Endothelial cell of umbilical vein (primary cell): ENCODE results near the gene LEPROT. TPM values are rescaled to one million over a fixed set of nuclear protein-coding genes. Genes with fewer than 3 reads are reported as not detected.

Source experiments
- BruUV-seq: library from RNA; stranded (reverse); fragments of 400-500 nt; replicated peaks from 2 replicates; lab custom pipeline; 2021; lab: Mats Ljungman, UMichigan
- CTCF ChIA-PET: fragments of 300-600, 350-600 bp; sonication (Branson Sonifier 250); formaldehyde crosslinking; loops from one replicate; lab custom pipeline; 2021; ENCODE audit warnings: antibody characterized with exemption, inconsistent platforms; lab: Charles Lee
- POLR2A ChIA-PET: fragments of 300-600, 350-600 bp; sonication (Branson Sonifier 250); formaldehyde crosslinking; loops from one replicate; lab custom pipeline; 2021; ENCODE audit warnings: antibody characterized with exemption, inconsistent platforms; lab: Charles Lee
- DNase-seq: peaks from one replicate; pipeline ENCODE4 v3.0.0-alpha.2; 2011; ENCODE audit warnings: low read depth, low spot score
- FAIRE-seq: peaks from 2 replicates; lab custom pipeline; 2011; peaks lifted over from hg19 to GRCh38; lab: Jason Lieb, UNC
- H2AFZ ChIP-seq: 2 replicates; pipeline ENCODE4 v1.6.0; 2012; ENCODE audit warnings: low read depth, low read length, control low read depth, inconsistent platforms
- H3K27ac ChIP-seq: 2 replicates; pipeline ENCODE4 v1.5.1; 2011; ENCODE audit warnings: low read depth, mild to moderate bottlenecking, control low read depth, low read length, moderate library complexity; ENCODE audit not compliant: insufficient read depth
- H3K27me3 ChIP-seq, 2 experiments: 2 replicates each; pipeline versions ENCODE4 v1.6.0 to v1.6.1; 2011; ENCODE audit warnings: low read length in 2 of 2, mixed read lengths in 1 of 2; ENCODE audit not compliant: control insufficient read depth in 2 of 2, insufficient read depth in 2 of 2
- H3K36me3 ChIP-seq, 2 experiments: 2 replicates in 1 of 2; 3 replicates in 1 of 2; pipeline ENCODE4 v1.5.1; 2011; ENCODE audit warnings: low read length in 2 of 2, mild to moderate bottlenecking in 1 of 2, moderate library complexity in 1 of 2; ENCODE audit not compliant: control insufficient read depth in 2 of 2, insufficient read depth in 2 of 2; ENCODE audit errors: extremely low read depth in 1 of 2
- H3K4me1 ChIP-seq: 3 replicates; pipeline ENCODE4 v1.5.1; 2011; ENCODE audit warnings: mild to moderate bottlenecking, low read length; ENCODE audit not compliant: control insufficient read depth, insufficient read depth; ENCODE audit errors: extremely low read depth
- H3K4me2 ChIP-seq: 2 replicates; pipeline ENCODE4 v1.6.1; 2011; ENCODE audit warnings: low read length, control low read depth, mixed read lengths; ENCODE audit not compliant: insufficient read depth
- H3K4me3 ChIP-seq, 3 experiments: fragments of 200-600 bp in 1 of 3; sonication (generic), shearing (Covaris generic) in 1 of 3; replicated peaks in 1 of 3; 2 replicates each; pipeline ENCODE4 v1.5.1; 2011 to 2016; ENCODE audit warnings: control low read depth in 3 of 3, low read length in 3 of 3, mild to moderate bottlenecking in 2 of 3, inconsistent platforms in 1 of 3, low read depth in 1 of 3, moderate library complexity in 1 of 3; ENCODE audit not compliant: insufficient read depth in 1 of 3
- H3K79me2 ChIP-seq: 2 replicates; pipeline ENCODE4 v1.6.0; 2012; ENCODE audit warnings: low read length, inconsistent platforms; ENCODE audit not compliant: control insufficient read depth, insufficient read depth
- H3K9ac ChIP-seq: replicated peaks from 2 replicates; pipeline ENCODE3; 2011; ENCODE audit warnings: low read length, control low read depth; ENCODE audit not compliant: insufficient read depth; ENCODE audit errors: extremely low read depth
- H3K9me1 ChIP-seq: replicated peaks from 3 replicates; pipeline ENCODE4 v1.6.0; 2011; ENCODE audit warnings: mild to moderate bottlenecking, low read length; ENCODE audit not compliant: control insufficient read depth, insufficient read depth; ENCODE audit errors: extremely low read depth
- H3K9me3 ChIP-seq: replicated peaks from 2 replicates; pipeline ENCODE4 v1.5.1; 2012; ENCODE audit warnings: low read length, inconsistent platforms; ENCODE audit not compliant: control insufficient read depth, insufficient read depth
- H4K20me1 ChIP-seq: replicated peaks from 2 replicates; pipeline ENCODE3; 2011; ENCODE audit warnings: mild to moderate bottlenecking, low read length; ENCODE audit not compliant: control insufficient read depth, insufficient read depth; ENCODE audit errors: extremely low read depth
- EZH2 ChIP-seq: IDR thresholded peaks from 2 replicates; pipeline ENCODE4 v1.6.1; 2012; ENCODE audit warnings: borderline replicate concordance, low read depth, mild to moderate bottlenecking, moderate library complexity, low read length, inconsistent platforms; ENCODE audit not compliant: severe bottlenecking
- FOS ChIP-seq: IDR thresholded peaks from 2 replicates; pipeline ENCODE4 v1.6.1; 2011; ENCODE audit warnings: mild to moderate bottlenecking, low read length, moderate library complexity, borderline replicate concordance; ENCODE audit not compliant: insufficient read depth
- POLR2AphosphoS5 ChIP-seq: IDR thresholded peaks from 2 replicates; pipeline ENCODE4 v1.6.1; 2012; ENCODE audit warnings: low read depth, mild to moderate bottlenecking, control low read depth, low read length, moderate library complexity; ENCODE audit not compliant: insufficient read depth
- dilution Hi-C: fragments of 300-500 bp; cut with MboI; formaldehyde crosslinking; loops from one replicate; pipeline ENCODE4 v1.15.0; 2019; ENCODE audit warnings: low sequenced_read_pairs; ENCODE audit not compliant: extremely low pct_ligation_motif_present
- intact Hi-C: fragments of 100-400 bp; cut with micrococcal nuclease; formaldehyde crosslinking; loops from one replicate; pipeline ENCODE4 v1.10.0; 2022
- polyA plus RNA-seq, 4 experiments: library from polyadenylated mRNA; depleted of rRNA in 3 of 4; stranded (reverse) in 3 of 4; unstranded in 1 of 4; fragments of >200 nt; gene quantifications; 2 replicates each; pipeline versions ENCODE4 v1.2.1 to v1.2.3, GENCODE V29; 2011 to 2012; ENCODE audit warnings: missing spikeins in 1 of 4
- total RNA-seq: library from RNA; stranded (reverse); gene quantifications from 2 replicates; pipeline ENCODE4 v1.2.3, GENCODE V29; 2021
- TF ChIP-seq, protein P1 (sequence below): IDR thresholded peaks from 2 replicates; pipeline ENCODE4 v1.6.1; 2011; ENCODE audit not compliant: insufficient read depth, insufficient read length
- TF ChIP-seq, protein P2 (sequence below), 2 donors: IDR thresholded peaks; 1 replicate in 1 of 2; 2 replicates in 1 of 2; pipeline ENCODE4 v1.5.1; 2011; ENCODE audit warnings: low read length in 2 of 2, mild to moderate bottlenecking in 2 of 2, moderate library complexity in 2 of 2, control low read depth in 1 of 2, inconsistent platforms in 1 of 2, low read depth in 1 of 2; ENCODE audit not compliant: insufficient read depth in 1 of 2; ENCODE audit errors: extremely low read depth in 1 of 2

The LEPROT gene
- total and polyA plus RNA-seq, 2 donors (not counting 3 experiments of a cell fraction or from before 2014, with no cell fraction given), result 80.6 to 94.8 TPM

DNA sequence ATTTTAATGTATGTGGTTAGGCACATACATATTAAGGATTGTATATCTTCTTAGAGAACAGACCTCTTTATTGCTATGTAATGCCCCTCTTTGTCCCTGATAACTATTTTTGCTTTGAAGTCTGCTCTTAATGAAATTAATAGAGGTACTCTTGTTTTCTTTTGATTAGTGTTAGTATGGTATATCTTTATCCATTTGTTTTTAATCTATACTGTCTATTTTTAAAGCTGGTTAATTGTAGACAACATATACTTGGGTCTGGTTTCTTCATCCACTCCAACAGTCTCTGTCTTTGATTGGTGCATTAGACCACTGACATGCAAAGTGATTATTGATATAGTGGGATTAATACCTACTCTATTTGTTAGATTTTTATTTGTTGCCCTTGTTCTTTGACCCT is 36.0 kb downstream of the LEPROT start:
- intact Hi-C loops, result no loop called here
- no peak for FAIRE-seq
- BruUV-seq, result no TSS peak
- Histone ChIP-seq H3K36me3 (no peaks in the 10 kb centered on the region), H3K9ac (no peak overlapping the region), H3K27me3 (no peaks in the 10 kb centered on the region), H3K4me1 (no peaks in the 10 kb centered on the region), H3K9me1 (no peaks in the 10 kb centered on the region), H3K4me2 (no peak overlapping the region), H3K27ac (no peak overlapping the region), H3K79me2 (no peaks in the 10 kb centered on the region), H3K9me3 (no peaks in the 10 kb centered on the region), H2AFZ (no peak overlapping the region), H4K20me1 (no peaks in the 10 kb centered on the region), H3K4me3 (no peak overlapping the region)
- no peak for DNase-seq
- ChIA-PET POLR2A (no interaction called here), CTCF (no interaction called here)
- dilution Hi-C loops, result no loop called here
- TF ChIP-seq POLR2AphosphoS5, result no peak
- TF ChIP-seq, protein P1, sequence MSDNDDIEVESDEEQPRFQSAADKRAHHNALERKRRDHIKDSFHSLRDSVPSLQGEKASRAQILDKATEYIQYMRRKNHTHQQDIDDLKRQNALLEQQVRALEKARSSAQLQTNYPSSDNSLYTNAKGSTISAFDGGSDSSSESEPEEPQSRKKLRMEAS, result no peak
- TF ChIP-seq EZH2, result no peak
- TF ChIP-seq, protein P2, sequence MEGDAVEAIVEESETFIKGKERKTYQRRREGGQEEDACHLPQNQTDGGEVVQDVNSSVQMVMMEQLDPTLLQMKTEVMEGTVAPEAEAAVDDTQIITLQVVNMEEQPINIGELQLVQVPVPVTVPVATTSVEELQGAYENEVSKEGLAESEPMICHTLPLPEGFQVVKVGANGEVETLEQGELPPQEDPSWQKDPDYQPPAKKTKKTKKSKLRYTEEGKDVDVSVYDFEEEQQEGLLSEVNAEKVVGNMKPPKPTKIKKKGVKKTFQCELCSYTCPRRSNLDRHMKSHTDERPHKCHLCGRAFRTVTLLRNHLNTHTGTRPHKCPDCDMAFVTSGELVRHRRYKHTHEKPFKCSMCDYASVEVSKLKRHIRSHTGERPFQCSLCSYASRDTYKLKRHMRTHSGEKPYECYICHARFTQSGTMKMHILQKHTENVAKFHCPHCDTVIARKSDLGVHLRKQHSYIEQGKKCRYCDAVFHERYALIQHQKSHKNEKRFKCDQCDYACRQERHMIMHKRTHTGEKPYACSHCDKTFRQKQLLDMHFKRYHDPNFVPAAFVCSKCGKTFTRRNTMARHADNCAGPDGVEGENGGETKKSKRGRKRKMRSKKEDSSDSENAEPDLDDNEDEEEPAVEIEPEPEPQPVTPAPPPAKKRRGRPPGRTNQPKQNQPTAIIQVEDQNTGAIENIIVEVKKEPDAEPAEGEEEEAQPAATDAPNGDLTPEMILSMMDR (IDR thresholded peaks at IDR 0.05; ENCODE audit: extremely low read depth in 1 of 2, insufficient read depth in 1 of 2, low read depth in 1 of 2, low read length in 2 of 2), result no peak
- no peak for TF ChIP-seq FOS
